ENCODE measurements around the gene HORMAD2.

Gene HORMAD2, protein sequence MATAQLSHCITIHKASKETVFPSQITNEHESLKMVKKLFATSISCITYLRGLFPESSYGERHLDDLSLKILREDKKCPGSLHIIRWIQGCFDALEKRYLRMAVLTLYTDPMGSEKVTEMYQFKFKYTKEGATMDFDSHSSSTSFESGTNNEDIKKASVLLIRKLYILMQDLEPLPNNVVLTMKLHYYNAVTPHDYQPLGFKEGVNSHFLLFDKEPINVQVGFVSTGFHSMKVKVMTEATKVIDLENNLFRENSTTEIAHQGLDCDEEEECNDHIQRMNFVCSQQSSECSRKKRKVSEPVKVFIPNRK

GRCh38 chr22:30079952-30080533 lies at the start of gene HORMAD2:
TSS of gene HORMAD2 (plus strand) at chr22:30080464. CDS start at chr22:30093953, 13,489 bp downstream.
- H3K36me3 ChIP-seq (ENCODE audit: control insufficient read depth in 2 of 2, insufficient read depth in 2 of 2, low read length in 2 of 2), result no peaks in the 10 kb centered on the region
- peaks cover 8 to 16% of the 10 kb centered on the region in 2 donors for H3K27me3 ChIP-seq (ENCODE audit: control insufficient read depth in 1 of 2, insufficient read depth in 2 of 2, low read length in 2 of 2)
- H3K9ac ChIP-seq (ENCODE audit: low read length in 2 of 2), result no peak within 1 kb of the TSS
- H3K4me3 ChIP-seq (ENCODE audit: low read length in 2 of 2), result no peak within 1 kb of the TSS
- H3K4me1 ChIP-seq (ENCODE audit: control insufficient read depth, insufficient read depth, low read length), result no peaks in the 10 kb centered on the region
- no peaks in the 10 kb centered on the region for H3K9me3 ChIP-seq (ENCODE audit: control insufficient read depth in 2 of 2, low read length in 2 of 2)
- H3K27ac ChIP-seq (ENCODE audit: low read length), result no peak within 1 kb of the TSS

- Histone ChIP-seq H3K4me1 (ENCODE audit: control insufficient read depth, insufficient read depth, low read length) (peaks cover 2% of the 10 kb centered on the region), H3K27ac (ENCODE audit: low read length) (no peak overlapping the region), H3K9me3 (ENCODE audit: control insufficient read depth in 2 of 2, low read length in 2 of 2) (no peaks in the 10 kb centered on the region), H3K36me3 (ENCODE audit: control insufficient read depth in 2 of 2, insufficient read depth in 2 of 2, low read length in 2 of 2) (peaks cover 14 to 19% of the 10 kb centered on the region in 2 donors), H3K4me3 (ENCODE audit: low read length in 2 of 2) (no peak overlapping the region), H3K9ac (ENCODE audit: low read length in 2 of 2) (no peak overlapping the region), H3K27me3 (ENCODE audit: control insufficient read depth in 1 of 2, insufficient read depth in 2 of 2, low read length in 2 of 2) (no peaks in the 10 kb centered on the region)
These were observed 48.9 kb upstream of the HORMAD2 start for GRCh38 chr22:30031328-30031727.

- Histone ChIP-seq H3K4me3 (ENCODE audit: low read length in 2 of 2) (no peak overlapping the region), H3K9ac (ENCODE audit: low read length in 2 of 2) (no peak overlapping the region), H3K27me3 (ENCODE audit: control insufficient read depth in 1 of 2, insufficient read depth in 2 of 2, low read length in 2 of 2) (no peaks in the 10 kb centered on the region), H3K27ac (ENCODE audit: low read length) (no peak overlapping the region), H3K4me1 (ENCODE audit: control insufficient read depth, insufficient read depth, low read length) (peaks cover 2% of the 10 kb centered on the region), H3K36me3 (ENCODE audit: control insufficient read depth in 2 of 2, insufficient read depth in 2 of 2, low read length in 2 of 2) (peaks cover 10 to 14% of the 10 kb centered on the region in 2 donors), H3K9me3 (ENCODE audit: control insufficient read depth in 2 of 2, low read length in 2 of 2) (no peaks in the 10 kb centered on the region)
These were observed 48.4 kb upstream of the HORMAD2 start for GRCh38 chr22:30031764-30032455.

DNA sequence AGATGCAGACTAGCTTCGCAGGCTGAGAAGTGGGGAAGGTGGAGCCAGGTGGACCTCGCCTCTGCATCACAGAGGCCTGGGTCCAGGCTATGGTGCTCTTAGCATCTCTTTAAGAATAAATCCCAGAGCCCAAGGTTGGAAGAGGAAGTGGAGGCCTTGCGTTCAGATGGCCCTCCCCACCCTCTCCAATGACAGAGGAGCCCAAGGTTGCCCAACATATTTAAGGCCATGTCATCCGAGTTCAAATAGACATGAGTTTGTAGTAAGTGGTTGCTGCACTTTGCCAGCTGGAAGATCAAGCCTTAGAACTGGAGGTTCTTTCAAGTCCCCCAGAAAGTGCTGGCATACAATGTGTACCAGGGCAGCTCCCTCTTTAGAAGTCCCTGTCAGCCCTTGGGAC lies 47.1 kb upstream of the HORMAD2 start:
- H3K9ac ChIP-seq (ENCODE audit: low read length in 2 of 2), result no peak overlapping the region
- no peaks in the 10 kb centered on the region for H3K27me3 ChIP-seq (ENCODE audit: control insufficient read depth in 1 of 2, insufficient read depth in 2 of 2, low read length in 2 of 2)
- peaks cover 5% of the 10 kb centered on the region in 2 donors for H3K36me3 ChIP-seq (ENCODE audit: control insufficient read depth in 2 of 2, insufficient read depth in 2 of 2, low read length in 2 of 2)
- peaks cover 2% of the 10 kb centered on the region for H3K4me1 ChIP-seq (ENCODE audit: control insufficient read depth, insufficient read depth, low read length)
- no peak overlapping the region for H3K4me3 ChIP-seq (ENCODE audit: low read length in 2 of 2)
- no peak overlapping the region for H3K27ac ChIP-seq (ENCODE audit: low read length)
- no peaks in the 10 kb centered on the region for H3K9me3 ChIP-seq (ENCODE audit: control insufficient read depth in 2 of 2, low read length in 2 of 2)

- Histone ChIP-seq H3K9ac (ENCODE audit: low read length in 2 of 2) (no peak overlapping the region), H3K4me1 (ENCODE audit: control insufficient read depth, insufficient read depth, low read length) (peaks cover 2% of the 10 kb centered on the region), H3K27ac (ENCODE audit: low read length) (no peak overlapping the region), H3K27me3 (ENCODE audit: control insufficient read depth in 1 of 2, insufficient read depth in 2 of 2, low read length in 2 of 2) (no peaks in the 10 kb centered on the region), H3K36me3 (ENCODE audit: control insufficient read depth in 2 of 2, insufficient read depth in 2 of 2, low read length in 2 of 2) (peaks cover 0 to 4% of the 10 kb centered on the region in 2 donors), H3K4me3 (ENCODE audit: low read length in 2 of 2) (no peak overlapping the region), H3K9me3 (ENCODE audit: control insufficient read depth in 2 of 2, low read length in 2 of 2) (no peaks in the 10 kb centered on the region)
These were observed 46.4 kb upstream of the HORMAD2 start for GRCh38 chr22:30033901-30034300.

DNA sequence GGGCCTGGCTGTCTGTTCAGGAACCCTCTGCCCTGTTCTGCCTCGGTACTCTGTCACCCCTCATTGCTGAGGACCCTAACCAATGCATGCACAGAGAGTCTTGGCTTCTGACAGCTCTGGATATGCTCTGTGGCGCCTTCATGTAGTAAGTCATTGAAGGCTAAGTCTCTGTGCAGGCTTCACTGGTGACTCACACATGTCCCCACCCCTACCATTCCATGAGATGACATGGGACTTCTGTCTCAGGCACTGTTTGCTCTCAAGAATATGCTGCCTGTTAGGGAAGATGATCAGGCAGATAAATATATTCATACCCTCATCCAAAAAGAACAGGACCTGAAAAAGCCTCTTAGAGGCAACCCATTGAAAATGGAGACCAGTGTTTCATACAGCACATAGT lies 43.6 kb upstream of the HORMAD2 start:
- H3K27me3 ChIP-seq (ENCODE audit: control insufficient read depth in 1 of 2, insufficient read depth in 2 of 2, low read length in 2 of 2), result peaks cover 0 to 3% of the 10 kb centered on the region in 2 donors
- no peaks in the 10 kb centered on the region for H3K9me3 ChIP-seq (ENCODE audit: control insufficient read depth in 2 of 2, low read length in 2 of 2)
- no peak overlapping the region for H3K27ac ChIP-seq (ENCODE audit: low read length)
- peaks cover 2% of the 10 kb centered on the region for H3K4me1 ChIP-seq (ENCODE audit: control insufficient read depth, insufficient read depth, low read length)
- no peak overlapping the region for H3K9ac ChIP-seq (ENCODE audit: low read length in 2 of 2)
- H3K4me3 ChIP-seq (ENCODE audit: low read length in 2 of 2), result no peak overlapping the region
- peaks cover 0 to 2% of the 10 kb centered on the region in 2 donors for H3K36me3 ChIP-seq (ENCODE audit: control insufficient read depth in 2 of 2, insufficient read depth in 2 of 2, low read length in 2 of 2)

DNA sequence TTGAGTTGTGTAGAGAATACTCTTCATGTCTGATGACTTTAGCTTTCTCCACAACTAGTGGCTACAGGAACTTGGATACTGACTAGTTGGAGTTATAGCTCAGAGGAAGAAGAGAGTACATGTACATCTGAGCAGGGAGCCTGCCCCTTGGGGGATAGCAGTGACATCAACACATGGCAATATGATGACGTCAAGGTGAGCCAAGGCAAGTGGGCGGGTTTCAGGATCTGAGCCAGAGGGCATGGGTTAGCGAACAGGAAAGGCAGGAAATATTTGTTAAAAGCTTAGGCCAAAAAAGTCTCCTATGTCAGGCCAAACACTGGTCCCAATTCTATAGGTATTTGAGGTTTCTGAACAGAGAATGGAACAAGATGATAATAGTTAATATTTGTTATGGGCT lies 42.0 kb upstream of the HORMAD2 start:
- Histone ChIP-seq H3K36me3 (ENCODE audit: control insufficient read depth in 2 of 2, insufficient read depth in 2 of 2, low read length in 2 of 2) (peaks cover 0 to 2% of the 10 kb centered on the region in 2 donors), H3K27me3 (ENCODE audit: control insufficient read depth in 1 of 2, insufficient read depth in 2 of 2, low read length in 2 of 2) (peaks cover 0 to 3% of the 10 kb centered on the region in 2 donors), H3K9ac (ENCODE audit: low read length in 2 of 2) (no peak overlapping the region), H3K4me3 (ENCODE audit: low read length in 2 of 2) (no peak overlapping the region), H3K27ac (ENCODE audit: low read length) (no peak overlapping the region), H3K9me3 (ENCODE audit: control insufficient read depth in 2 of 2, low read length in 2 of 2) (no peaks in the 10 kb centered on the region), H3K4me1 (ENCODE audit: control insufficient read depth, insufficient read depth, low read length) (peaks cover 2% of the 10 kb centered on the region)

DNA sequence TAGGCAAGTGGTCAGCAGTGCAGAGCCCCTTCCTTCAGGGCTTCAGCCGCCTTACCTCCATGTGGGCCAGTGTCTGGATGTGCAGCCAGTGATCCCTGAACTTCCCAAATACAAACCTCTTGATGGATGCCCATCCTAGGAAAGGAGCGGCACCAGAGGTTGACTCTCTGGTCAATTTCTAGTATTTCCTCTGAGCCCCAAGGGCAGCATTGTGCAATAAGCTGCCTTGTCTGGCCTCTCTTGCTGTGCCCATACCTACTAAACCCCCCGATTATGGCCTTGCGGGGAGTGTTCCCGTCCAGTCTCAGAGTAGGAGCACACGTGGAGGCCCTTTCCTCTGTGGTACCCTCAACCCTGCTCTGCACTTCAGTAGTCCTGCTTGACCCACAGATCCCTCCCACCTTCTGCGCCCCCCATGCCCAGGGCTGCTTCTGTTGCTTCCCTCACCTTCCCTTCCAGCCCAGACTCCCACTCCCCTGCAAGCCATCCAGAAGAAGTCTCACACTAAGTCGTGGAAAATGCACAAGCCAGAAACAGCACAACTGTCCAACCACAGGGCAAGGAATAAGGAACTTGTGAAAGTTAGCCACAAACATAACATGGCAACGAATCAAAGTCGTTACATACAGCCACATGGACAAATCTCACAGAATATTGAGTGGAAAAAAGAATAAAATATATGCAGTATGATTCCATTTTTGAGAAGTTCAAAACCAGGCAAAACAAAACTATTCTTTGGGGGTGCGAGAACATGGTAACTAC lies 39.6 kb upstream of the HORMAD2 start:
- H3K27me3 ChIP-seq (ENCODE audit: control insufficient read depth in 1 of 2, insufficient read depth in 2 of 2, low read length in 2 of 2), result peaks cover 3% of the 10 kb centered on the region in 2 donors
- peaks cover 0 to 2% of the 10 kb centered on the region in 2 donors for H3K36me3 ChIP-seq (ENCODE audit: control insufficient read depth in 2 of 2, insufficient read depth in 2 of 2, low read length in 2 of 2)
- no peaks in the 10 kb centered on the region for H3K9me3 ChIP-seq (ENCODE audit: control insufficient read depth in 2 of 2, low read length in 2 of 2)
- no peak overlapping the region for H3K4me3 ChIP-seq (ENCODE audit: low read length in 2 of 2)
- no peak overlapping the region for H3K27ac ChIP-seq (ENCODE audit: low read length)
- H3K4me1 ChIP-seq (ENCODE audit: control insufficient read depth, insufficient read depth, low read length), result no peaks in the 10 kb centered on the region
- H3K9ac ChIP-seq (ENCODE audit: low read length in 2 of 2), result no peak overlapping the region

- Histone ChIP-seq H3K4me3 (ENCODE audit: low read length in 2 of 2) (no peak overlapping the region), H3K27me3 (ENCODE audit: control insufficient read depth in 1 of 2, insufficient read depth in 2 of 2, low read length in 2 of 2) (peaks cover 3% of the 10 kb centered on the region in 2 donors), H3K9me3 (ENCODE audit: control insufficient read depth in 2 of 2, low read length in 2 of 2) (no peaks in the 10 kb centered on the region), H3K9ac (ENCODE audit: low read length in 2 of 2) (no peak overlapping the region), H3K4me1 (ENCODE audit: control insufficient read depth, insufficient read depth, low read length) (no peaks in the 10 kb centered on the region), H3K36me3 (ENCODE audit: control insufficient read depth in 2 of 2, insufficient read depth in 2 of 2, low read length in 2 of 2) (no peaks in the 10 kb centered on the region), H3K27ac (ENCODE audit: low read length) (no peak overlapping the region)
These were observed 38.8 kb upstream of the HORMAD2 start for GRCh38 chr22:30041475-30041874.

GRCh38 chr22:30041881-30042280 lies 38.4 kb upstream of the HORMAD2 start:
- no peaks in the 10 kb centered on the region for H3K9me3 ChIP-seq (ENCODE audit: control insufficient read depth in 2 of 2, low read length in 2 of 2)
- no peak overlapping the region for H3K27ac ChIP-seq (ENCODE audit: low read length)
- peaks cover 3% of the 10 kb centered on the region in 2 donors for H3K27me3 ChIP-seq (ENCODE audit: control insufficient read depth in 1 of 2, insufficient read depth in 2 of 2, low read length in 2 of 2)
- no peak overlapping the region for H3K9ac ChIP-seq (ENCODE audit: low read length in 2 of 2)
- H3K36me3 ChIP-seq (ENCODE audit: control insufficient read depth in 2 of 2, insufficient read depth in 2 of 2, low read length in 2 of 2), result no peaks in the 10 kb centered on the region
- H3K4me3 ChIP-seq (ENCODE audit: low read length in 2 of 2), result no peak overlapping the region
- H3K4me1 ChIP-seq (ENCODE audit: control insufficient read depth, insufficient read depth, low read length), result no peaks in the 10 kb centered on the region

Measured in stomach smooth muscle (tissue), 2 donors.